T-helper 1 cell treated with Interleukin-12 subunit alpha and Interleukin-12 subunit beta and Interleukin-4 antibody, amounts not matched to agents 30 μg/mL and 1 μg/mL, for 36 hours (primary cell): ENCODE measurements around the gene MFRP.
A peak's percentile ranks its signal among the peaks of the same experiment; 100 is the strongest.

Experiments used
- H3K27ac Mint-ChIP-seq: one replicate; pipeline ENCODE4 v1.8.0; 2021; ENCODE audit warnings: mild to moderate bottlenecking, mixed read lengths
- H3K27me3 Mint-ChIP-seq: one replicate; pipeline ENCODE4 v1.8.0; 2021; ENCODE audit warnings: low read depth, mixed read lengths
- H3K36me3 Mint-ChIP-seq: one replicate; pipeline ENCODE4 v1.8.0; 2021; ENCODE audit warnings: low read depth, mixed read lengths
- H3K4me1 Mint-ChIP-seq: one replicate; pipeline ENCODE4 v1.8.0; 2021; ENCODE audit warnings: low read depth, mixed read lengths
- H3K4me3 Mint-ChIP-seq: one replicate; pipeline ENCODE4 v1.8.0; 2021; ENCODE audit warnings: mild to moderate bottlenecking, moderate library complexity, mixed read lengths
- H3K9me3 Mint-ChIP-seq: one replicate; pipeline ENCODE4 v1.8.0; 2021; ENCODE audit warnings: mixed read lengths

The MFRP gene

DNA sequence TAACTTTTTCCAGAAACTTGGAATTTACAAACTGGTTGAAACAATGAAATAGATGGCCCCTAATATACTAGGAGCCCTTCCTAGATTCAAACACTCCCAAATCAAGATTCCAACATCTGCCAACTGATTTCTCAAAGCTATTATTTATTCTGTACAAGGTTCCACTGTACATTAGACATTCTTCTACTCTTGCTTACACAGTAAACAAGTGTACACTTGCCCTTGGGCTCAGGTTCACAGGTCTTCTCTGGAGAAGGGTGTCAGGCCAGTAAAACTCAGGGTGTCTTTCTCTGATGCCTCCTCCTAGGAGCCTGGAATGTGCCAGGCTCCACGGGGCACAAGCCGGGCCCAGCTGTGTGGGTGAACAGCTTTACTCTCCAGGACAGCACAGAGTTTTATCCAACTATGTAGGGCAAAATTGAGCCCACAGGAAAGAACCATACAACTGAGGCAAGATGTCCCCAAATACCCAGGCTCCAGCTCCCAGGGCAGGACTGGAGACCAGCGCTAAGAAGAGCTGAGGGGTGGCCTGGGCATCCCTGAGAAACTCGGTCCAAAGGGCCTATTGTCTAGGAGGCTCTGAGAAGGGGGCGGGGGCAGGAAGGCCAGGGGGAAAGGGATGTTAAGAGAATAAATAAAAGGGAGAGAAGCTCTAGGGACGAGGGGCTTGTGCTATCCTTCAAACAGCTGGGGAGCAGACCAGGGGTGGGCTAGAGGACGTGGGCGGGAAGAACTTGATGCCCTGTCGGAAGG is 8.8 kb upstream of the MFRP start:
- Mint-ChIP-seq H3K4me3 (peak overlapping the region; percentile 34), H3K27me3 (peaks cover 64% of the 10 kb centered on the region), H3K27ac (no peak overlapping the region), H3K36me3 (no peaks in the 10 kb centered on the region), H3K4me1 (peaks cover 4% of the 10 kb centered on the region), H3K9me3 (no peaks in the 10 kb centered on the region)

DNA sequence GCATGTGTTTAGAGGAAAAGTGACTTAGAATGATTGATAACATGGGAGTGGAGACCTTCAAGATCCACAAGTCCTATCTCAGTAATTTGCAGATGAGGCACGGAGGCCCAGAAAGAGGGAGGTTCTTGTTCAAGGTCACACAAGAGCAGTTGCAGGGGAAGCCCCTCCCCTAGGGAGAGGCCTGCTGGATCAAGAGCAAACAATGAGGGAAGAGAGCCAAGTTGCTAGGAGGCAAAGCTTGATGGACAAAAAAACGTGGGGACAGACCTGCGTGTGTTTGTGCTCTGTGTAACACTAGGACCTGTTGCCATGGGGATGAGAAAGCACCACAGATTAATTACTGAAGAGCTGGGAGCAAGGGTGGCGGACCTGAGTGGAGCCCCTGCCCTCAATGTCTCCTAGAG is 6.4 kb upstream of the MFRP start:
- Mint-ChIP-seq H3K9me3 (no peaks in the 10 kb centered on the region), H3K36me3 (no peaks in the 10 kb centered on the region), H3K27ac (no peak overlapping the region), H3K4me1 (peaks cover 7% of the 10 kb centered on the region), H3K27me3 (peaks cover 55% of the 10 kb centered on the region), H3K4me3 (no peak overlapping the region)

DNA sequence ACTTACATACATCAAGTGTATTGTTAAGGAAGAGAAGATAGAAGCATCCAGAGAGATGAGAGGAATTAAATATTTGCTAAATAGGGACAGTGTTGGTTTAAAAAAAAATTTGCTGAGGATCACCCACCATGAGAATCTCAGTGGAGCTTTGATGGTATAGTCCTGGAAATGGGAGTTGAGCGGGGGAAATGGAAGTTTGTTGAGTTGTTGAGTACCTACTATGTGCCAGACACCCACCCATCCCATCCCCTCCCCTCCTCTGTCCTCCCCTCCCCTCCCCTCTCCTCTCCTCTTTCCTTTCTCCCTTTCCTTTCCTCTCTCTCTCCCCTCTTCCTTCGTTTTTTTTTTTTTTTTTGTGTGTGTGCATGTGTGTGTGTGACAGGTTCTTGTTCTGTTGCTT is 4.7 kb upstream of the MFRP start:
- H3K36me3 Mint-ChIP-seq: no peaks in the 10 kb centered on the region
- peaks cover 46% of the 10 kb centered on the region for H3K27me3 Mint-ChIP-seq
- peaks cover 5% of the 10 kb centered on the region for H3K4me1 Mint-ChIP-seq
- no peak overlapping the region for H3K4me3 Mint-ChIP-seq
- no peak overlapping the region for H3K27ac Mint-ChIP-seq
- no peaks in the 10 kb centered on the region for H3K9me3 Mint-ChIP-seq

DNA sequence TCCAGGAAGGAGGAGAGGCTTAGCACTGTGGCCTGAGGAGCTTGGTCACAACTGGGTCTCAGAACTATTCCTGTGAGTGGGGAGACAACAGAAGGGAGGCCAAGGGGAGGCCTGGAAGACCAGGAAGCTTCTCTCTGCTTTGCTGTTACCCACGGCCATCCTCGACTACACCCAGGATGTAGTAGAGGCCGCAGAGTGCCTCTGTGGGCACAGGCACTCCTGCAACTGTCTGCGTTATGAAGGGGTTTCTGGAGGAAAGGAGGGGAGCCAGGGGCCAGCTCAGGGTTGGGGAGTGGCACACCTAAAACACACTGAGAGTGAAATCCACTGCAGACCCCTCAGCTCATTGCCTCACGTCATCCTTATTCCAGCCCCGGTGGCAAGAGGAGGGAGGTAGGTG is 3.8 kb upstream of the MFRP start:
- peaks cover 3% of the 10 kb centered on the region for H3K4me1 Mint-ChIP-seq
- H3K4me3 Mint-ChIP-seq: no peak overlapping the region
- H3K27me3 Mint-ChIP-seq: peaks cover 39% of the 10 kb centered on the region
- H3K36me3 Mint-ChIP-seq: no peaks in the 10 kb centered on the region
- H3K9me3 Mint-ChIP-seq: no peaks in the 10 kb centered on the region
- H3K27ac Mint-ChIP-seq: peak overlapping the region; percentile 64

DNA sequence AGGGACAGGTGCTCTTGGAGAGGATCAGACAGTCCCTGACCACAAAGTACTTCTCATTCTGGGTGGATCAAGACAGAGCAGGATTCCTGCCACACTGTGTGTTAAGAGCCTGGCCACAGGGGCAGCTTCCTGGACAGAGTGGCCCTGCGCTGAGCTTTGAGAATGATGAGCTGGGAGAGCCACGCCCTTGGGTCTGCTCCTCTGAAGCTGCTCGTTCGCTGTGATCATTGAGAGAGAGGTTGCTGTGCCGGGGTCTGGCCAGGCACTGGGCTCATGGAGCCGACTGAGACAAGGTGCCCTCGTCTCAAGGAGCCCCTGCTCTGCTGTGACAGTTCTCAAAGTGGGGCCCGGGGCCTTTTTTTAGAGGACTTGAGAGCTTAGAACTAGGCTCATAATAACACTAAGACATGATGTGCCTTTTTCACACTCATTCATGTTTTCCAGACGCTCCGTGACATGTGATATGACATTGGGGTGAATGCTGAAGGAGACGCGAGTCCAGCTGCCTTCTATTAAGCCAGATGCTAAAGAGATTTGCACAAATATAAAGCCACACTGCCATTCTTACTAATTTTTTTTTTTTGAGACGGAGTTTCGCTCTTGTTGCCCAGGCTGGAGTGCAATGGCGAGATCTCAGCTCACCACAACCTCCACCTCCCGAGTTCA is 1.6 kb upstream of the MFRP start:
- H3K27me3 Mint-ChIP-seq: peaks cover 31% of the 10 kb centered on the region
- H3K27ac Mint-ChIP-seq: no peak overlapping the region
- H3K36me3 Mint-ChIP-seq: no peaks in the 10 kb centered on the region
- H3K9me3 Mint-ChIP-seq: no peaks in the 10 kb centered on the region
- no peak overlapping the region for H3K4me3 Mint-ChIP-seq
- H3K4me1 Mint-ChIP-seq: peaks cover 3% of the 10 kb centered on the region

DNA sequence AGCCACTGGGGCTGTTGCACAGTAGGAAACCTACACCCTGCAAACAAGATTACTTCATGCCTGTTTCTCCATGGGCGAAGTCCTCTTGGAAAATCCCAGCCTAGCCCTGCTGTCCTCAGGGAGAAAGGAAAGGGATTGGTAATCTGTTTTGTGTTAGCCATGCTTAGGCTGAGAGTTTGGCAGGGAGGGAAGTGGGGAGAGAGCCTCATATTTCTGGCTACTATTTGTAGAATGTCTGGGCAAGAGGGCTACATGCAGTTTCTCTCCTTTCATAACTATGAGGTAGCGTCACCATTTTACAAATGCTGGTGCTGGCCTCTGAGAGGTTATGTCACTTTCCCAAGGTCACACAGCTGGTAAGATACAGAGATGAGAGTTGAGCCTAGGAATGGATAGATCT is 737 bp upstream of the MFRP start:
- Mint-ChIP-seq H3K9me3 (no peaks in the 10 kb centered on the region), H3K4me3 (no peak overlapping the region), H3K27ac (no peak overlapping the region), H3K4me1 (peaks cover 3% of the 10 kb centered on the region), H3K27me3 (peaks cover 32% of the 10 kb centered on the region), H3K36me3 (no peaks in the 10 kb centered on the region)

DNA sequence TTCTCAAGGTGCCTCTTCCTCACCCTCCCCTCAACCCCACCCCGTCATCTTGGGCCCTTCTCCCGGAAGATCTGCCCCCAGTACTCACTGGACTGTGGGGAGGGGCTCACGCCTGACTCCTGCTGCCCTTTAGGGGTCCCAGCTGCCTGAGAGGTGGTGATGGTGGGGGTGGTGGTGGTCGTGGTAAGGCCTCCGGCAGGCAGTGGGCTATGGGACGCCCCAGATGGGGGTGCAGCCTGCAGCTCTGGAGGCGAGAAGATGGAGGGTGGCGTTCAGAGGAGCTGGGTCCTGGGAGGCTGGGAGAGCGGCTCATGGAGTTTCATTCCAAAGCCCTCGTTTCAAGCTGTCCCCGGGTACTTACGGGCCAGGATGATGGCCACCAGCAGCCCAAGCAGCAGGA is 820 bp downstream of the MFRP start:
- peaks cover 3% of the 10 kb centered on the region for H3K4me1 Mint-ChIP-seq
- H3K4me3 Mint-ChIP-seq: no peak overlapping the region
- H3K36me3 Mint-ChIP-seq: no peaks in the 10 kb centered on the region
- H3K27ac Mint-ChIP-seq: no peak overlapping the region
- H3K27me3 Mint-ChIP-seq: peaks cover 32% of the 10 kb centered on the region
- H3K9me3 Mint-ChIP-seq: no peaks in the 10 kb centered on the region

DNA sequence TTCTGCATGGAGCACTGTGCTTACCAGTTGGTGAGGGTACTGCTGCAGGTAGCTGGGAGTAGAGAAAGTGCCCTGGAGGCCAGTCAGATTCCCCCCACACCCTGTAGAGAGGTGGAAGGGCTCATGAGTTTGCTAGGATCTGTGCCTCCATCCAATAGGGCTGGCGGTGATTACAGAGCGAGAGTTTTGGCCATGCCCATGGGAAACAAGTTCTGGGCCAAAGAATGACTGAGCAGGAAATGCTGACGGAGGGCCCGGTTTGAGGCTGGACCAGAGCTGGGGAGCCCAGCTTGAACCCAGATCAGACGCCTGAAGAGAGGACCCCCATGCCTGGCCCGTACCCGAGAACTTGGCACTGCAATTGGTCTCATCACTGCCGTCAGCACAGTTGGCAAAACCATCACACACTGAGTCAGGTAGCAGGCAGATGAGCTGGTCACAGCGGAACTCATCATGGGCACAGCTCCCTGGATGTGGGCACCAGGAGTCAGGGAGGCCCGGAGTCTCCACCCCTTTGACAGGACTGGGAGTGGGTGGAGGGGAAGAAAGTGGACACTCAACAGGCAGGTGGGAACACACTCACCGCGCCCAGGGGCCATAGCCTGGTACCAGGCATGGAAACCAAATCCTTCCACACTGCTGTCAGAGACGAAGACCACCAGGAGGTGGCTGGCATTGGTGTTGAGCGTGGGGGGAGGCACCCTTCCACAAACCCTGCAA is 2.1 kb downstream of the MFRP start:
- Mint-ChIP-seq H3K4me3 (no peak overlapping the region), H3K9me3 (no peaks in the 10 kb centered on the region), H3K27ac (no peak overlapping the region), H3K4me1 (no peaks in the 10 kb centered on the region), H3K36me3 (no peaks in the 10 kb centered on the region), H3K27me3 (peaks cover 33% of the 10 kb centered on the region)

DNA sequence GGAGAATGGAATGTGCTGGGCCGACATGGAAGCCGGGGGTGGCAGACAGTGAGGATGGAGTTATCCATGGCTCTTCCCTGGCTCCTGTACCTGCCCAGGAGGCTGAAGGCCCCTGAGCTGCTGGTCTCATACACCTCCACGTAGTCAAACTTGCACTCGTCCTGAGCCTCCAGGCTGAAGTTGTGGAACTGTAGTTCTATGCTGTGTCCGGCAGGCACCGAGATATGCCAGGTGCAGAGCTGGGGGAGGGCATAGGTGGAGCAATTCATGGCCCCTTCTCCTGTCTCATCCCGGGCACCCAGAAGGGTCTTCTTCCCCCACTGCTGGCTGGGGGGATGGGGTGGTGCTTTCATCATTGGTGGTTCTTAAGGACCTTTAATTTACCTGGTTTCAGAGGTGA is 2.8 kb downstream of the MFRP start:
- Mint-ChIP-seq H3K9me3 (no peaks in the 10 kb centered on the region), H3K36me3 (no peaks in the 10 kb centered on the region), H3K27me3 (peaks cover 41% of the 10 kb centered on the region), H3K4me3 (no peak overlapping the region), H3K4me1 (peaks cover 2% of the 10 kb centered on the region), H3K27ac (no peak overlapping the region)

DNA sequence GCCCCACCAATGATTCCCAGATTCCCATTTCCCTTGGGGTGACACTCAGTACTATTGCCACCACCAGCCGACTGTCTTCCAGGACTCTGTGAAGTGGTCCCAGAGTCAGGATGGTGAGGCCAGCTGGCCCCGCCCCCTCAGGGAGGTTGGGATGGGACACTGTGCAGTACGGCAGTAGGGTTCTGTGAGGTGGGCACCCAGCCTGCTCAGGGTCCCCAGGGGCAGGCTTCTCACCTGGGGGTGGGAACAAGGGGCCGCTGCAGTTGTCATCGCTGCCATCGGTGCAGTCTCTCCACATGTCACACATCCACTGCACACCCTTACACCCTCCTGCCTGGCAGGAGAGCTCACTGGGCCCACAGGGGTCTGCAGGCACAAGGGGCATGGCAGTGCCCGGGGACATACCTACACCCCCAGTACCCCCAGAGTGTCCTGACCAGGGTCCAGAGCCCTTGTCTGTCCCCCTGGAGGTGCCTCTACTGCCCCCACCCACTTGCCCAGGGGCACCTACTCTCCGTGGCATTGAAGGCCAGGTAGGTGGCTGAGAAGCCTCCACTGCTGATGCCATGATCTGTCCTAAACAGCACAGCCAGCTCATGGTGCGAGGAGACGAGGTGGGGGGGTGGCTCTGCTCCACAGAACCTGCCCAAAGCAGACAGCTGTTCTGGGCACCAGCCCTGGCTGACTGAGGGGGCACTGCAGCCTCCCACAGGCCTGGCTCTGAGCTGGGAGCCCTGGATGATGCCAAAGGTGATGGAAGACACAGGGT is 4.0 kb downstream of the MFRP start:
- no peaks in the 10 kb centered on the region for H3K9me3 Mint-ChIP-seq
- no peak overlapping the region for H3K27ac Mint-ChIP-seq
- H3K36me3 Mint-ChIP-seq: peaks cover 2% of the 10 kb centered on the region
- H3K4me3 Mint-ChIP-seq: no peak overlapping the region
- H3K4me1 Mint-ChIP-seq: peaks cover 7% of the 10 kb centered on the region
- H3K27me3 Mint-ChIP-seq: peaks cover 45% of the 10 kb centered on the region

DNA sequence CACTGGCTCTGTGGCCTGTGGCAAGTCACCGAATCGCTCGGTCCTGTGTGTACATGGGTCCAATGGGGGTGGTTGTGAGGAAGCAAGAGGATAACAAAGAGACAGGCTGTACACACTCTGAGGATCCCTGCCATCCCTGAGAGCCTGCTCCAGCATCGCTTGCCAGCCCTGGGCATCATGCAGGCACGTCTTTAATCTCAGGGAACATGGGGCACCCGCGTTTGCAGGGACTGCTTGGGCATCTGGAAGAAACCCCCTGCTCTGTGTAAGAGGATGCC is 4.5 kb downstream of the MFRP start:
- H3K36me3 Mint-ChIP-seq: peaks cover 2% of the 10 kb centered on the region
- peaks cover 45% of the 10 kb centered on the region for H3K27me3 Mint-ChIP-seq
- H3K9me3 Mint-ChIP-seq: no peaks in the 10 kb centered on the region
- H3K4me3 Mint-ChIP-seq: no peak overlapping the region
- peaks cover 7% of the 10 kb centered on the region for H3K4me1 Mint-ChIP-seq
- H3K27ac Mint-ChIP-seq: no peak overlapping the region

DNA sequence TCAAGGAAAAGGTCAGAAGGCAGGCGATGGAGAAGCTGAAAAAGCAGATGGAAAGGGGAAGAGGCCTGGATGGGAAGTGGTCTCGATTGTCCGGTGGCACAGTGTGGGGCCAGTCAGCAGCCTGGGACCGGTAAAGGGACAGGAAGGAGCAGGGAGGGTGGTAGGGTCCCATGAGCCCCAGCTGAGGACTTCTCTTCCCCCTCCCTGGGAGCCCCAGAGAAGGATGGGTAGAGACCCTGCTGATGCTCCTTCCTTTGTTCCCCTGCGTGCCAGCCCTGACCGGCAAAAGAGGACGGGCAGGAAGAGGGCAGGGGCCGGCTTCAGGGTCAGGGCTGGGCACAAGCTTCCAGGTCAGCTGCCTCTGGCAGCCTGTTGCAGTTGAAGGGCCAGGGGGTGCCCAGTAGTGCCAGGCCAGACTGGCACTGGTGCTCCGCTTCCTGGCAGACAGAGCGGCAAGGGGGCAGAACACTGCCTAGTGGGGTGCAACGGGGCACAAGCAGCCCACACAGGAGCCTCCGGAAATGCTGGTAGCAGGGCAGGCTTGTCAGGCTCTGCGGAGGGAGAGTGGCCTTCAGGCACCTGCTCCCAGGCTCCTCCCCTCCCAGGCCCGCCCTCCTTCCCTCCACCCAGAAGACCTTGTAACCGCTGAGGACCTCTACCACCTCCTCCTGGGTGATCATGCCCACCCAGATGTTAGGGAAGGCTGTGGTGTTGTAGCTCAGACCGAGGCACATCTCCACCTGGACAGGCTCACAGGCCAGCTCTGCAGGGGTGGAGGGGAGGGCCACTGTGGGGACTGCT is 5.1 kb downstream of the MFRP start:
- peaks cover 3% of the 10 kb centered on the region for H3K36me3 Mint-ChIP-seq
- no peak overlapping the region for H3K4me3 Mint-ChIP-seq
- H3K9me3 Mint-ChIP-seq: no peaks in the 10 kb centered on the region
- H3K27me3 Mint-ChIP-seq: peaks cover 45% of the 10 kb centered on the region
- peaks cover 7% of the 10 kb centered on the region for H3K4me1 Mint-ChIP-seq
- H3K27ac Mint-ChIP-seq: no peak overlapping the region

DNA sequence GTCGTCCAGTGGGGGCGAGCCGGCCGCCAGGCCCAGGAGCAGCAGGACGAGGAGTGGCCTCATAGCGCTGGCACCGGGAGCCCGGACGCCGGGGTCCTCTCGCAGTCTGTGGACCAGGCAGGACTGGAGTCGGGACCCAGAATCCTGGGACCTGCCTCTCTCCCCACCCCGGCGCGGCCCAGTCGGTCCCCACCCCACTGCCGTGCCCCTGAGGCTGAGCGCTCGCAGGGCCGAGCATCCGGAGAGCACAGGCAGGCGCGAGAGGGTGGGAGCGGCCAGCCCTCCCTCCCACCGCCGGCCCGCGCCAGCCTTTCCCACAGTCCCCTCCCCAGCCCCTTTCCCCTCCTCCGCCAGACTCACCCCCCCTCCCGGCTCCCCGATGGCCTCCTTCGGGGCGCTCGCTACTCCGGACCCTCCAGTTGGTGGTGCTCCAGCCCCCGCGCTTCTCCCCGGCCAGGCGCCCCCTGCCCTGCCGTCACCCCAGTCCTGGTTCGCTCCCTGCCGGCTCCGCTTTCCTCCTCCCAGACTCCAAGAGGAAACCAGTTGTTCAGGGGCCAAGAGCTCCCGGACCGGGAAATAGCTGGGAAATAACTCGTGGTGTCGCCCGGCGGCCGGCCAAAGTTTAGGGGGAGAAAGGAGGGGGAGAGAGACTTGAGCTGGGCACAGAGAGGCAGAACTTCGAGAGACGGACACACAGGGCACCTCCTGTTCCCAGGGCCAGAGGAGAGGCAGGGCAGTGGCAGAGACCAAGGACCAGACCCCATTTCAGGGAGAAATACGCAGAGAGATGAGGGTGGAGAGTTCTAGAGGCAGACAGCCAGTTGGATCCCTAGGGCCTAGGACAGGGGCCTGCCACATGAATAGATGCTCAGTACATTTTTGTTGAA is 5.9 kb downstream of the MFRP start, which contains the start of gene C1QTNF5:
Gene C1QTNF5 (minus strand): TSS at position 549 of the 887 bp plus-strand sequence. CDS start 486 bp downstream, at position 63.
- Mint-ChIP-seq H3K27me3 (peaks cover 45% of the 10 kb centered on the region), H3K36me3 (peaks cover 6% of the 10 kb centered on the region), H3K4me1 (peaks cover 15% of the 10 kb centered on the region), H3K27ac (no peak within 1 kb of the TSS), H3K9me3 (no peaks in the 10 kb centered on the region), H3K4me3 (no peak within 1 kb of the TSS)
